NCI-H1105 (cell line): Measurements from ENCODE around the gene ATP13A1.
"Not testable (repeated sequence)": the region's sequence is repeated elsewhere in the genome, so short reads cannot be mapped to it uniquely, and the experiment has no call there.

Experiments used
- DNase-seq: peaks from one replicate; lab custom pipeline; 2025; lab: John Stamatoyannopoulos, UW

The ATP13A1 gene

DNA sequence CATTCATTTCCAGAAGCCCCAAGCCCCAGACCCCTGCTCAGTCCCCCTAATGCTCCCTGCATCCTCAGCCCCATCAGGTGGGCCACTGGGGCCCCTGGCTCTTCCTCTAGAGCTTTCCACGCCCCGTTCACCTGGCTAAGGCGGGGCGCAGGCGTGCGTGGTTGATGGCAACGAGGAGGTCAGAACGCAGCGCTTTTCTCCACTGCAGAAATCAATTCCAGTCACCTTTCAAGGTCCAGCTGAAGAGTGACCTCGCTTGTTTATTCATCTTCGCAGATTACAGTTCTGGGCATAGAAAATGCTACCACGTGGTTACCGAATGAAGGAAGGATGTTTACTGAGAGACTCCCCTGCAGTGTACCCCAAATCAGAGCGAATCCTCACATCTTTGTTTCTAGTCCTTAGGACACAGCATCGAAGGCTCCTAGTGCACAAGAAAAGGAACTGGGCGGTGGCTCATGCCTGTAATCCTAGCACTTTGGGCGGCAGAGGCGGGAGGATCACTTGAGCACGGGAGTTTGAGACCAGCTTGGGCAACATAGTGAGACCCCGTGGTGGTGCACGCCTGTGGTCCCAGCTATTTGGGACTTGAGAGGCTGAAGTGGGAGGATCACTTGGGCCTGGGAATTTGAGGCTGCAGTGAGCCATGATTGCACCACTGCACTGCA lies 44.2 kb downstream of the ATP13A1 start:
- no peak for DNase-seq

DNA sequence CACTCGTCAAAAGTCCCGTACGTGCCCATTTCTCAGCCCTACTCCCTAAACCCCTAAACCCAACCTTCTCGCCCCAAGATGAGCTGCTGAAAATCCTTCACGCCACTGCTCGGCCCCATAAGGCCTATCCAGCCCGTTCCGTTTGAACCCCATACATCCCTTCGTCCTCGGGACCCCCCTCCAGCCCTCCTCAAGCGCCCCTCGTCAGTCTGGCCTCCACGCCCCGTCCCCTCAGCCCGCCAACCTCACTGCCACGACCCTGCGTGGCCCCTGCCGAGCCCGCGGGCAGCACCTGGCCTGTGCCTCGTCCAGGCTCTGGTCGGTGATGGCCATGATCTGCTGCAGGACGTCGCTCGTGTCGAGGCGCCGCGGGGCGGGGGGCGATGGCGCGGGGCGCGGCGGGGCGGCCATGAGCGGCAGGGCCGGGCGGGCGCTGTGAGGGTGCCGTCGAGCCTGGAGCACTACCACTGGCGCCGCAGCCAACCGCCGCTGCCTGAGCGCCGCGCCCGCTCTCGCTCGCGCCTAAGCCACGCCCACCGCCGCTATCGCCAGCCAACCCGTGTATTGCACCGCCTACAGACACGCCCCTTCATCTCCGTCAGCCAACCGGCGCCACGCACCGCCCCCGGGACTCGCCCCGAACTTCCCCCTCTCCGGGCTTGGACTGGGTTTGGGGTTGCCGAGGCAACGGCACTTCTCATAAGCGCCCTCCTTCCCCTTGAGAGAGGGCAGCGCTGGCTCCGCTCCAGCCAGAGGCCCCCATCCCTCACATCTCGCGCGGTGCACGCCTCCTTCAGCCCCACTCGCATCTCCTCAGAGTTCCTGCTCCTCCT lies 45.0 kb downstream of the ATP13A1 start, which contains the start of gene PBX4:
Gene PBX4, minus strand, starts transcription at position 469 of the 833 bp plus-strand sequence. Its CDS starts 58 bp downstream, at position 411.
- peak; percentile 98 for DNase-seq

DNA sequence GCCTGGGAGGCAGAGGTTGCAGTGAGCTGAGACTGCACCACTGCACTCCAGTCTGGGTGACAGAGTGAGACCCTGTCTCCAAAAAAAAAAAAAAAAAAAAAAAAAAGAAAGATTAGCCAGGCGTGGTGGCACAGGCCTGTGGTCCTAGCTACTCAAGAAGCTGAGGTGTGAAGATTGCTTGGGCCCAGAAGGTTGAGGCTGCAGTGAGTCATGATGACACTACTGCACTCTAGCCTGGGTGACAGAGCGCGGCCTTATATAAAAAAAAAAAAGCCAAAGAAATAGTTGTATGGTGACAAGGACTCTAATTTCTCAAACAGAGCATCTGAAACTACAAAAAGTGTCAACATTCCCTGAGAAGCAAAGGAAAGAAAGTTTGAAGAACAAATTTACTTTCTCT lies 48.4 kb downstream of the ATP13A1 start:
- DNase-seq: no peak

DNA sequence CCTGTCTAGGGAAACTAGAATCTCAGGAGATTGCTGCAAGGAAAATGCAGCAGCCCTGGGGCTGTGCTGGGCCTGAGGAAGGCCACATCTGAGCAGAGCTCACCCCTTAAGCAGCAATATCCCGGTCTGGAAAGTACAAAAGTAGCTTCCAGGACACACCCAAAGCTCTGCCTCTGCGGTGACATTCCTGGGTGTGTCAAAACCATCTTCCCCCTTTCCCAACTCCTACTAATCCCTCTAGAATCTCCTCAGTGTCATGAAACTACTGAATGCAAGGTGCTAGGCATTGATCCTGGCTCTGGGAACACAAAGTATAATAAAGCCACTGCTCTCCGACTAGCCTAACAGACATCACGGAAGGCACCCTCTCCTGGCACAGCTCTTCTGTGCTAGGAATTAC lies 50.0 kb downstream of the ATP13A1 start:
- DNase-seq: no peak

DNA sequence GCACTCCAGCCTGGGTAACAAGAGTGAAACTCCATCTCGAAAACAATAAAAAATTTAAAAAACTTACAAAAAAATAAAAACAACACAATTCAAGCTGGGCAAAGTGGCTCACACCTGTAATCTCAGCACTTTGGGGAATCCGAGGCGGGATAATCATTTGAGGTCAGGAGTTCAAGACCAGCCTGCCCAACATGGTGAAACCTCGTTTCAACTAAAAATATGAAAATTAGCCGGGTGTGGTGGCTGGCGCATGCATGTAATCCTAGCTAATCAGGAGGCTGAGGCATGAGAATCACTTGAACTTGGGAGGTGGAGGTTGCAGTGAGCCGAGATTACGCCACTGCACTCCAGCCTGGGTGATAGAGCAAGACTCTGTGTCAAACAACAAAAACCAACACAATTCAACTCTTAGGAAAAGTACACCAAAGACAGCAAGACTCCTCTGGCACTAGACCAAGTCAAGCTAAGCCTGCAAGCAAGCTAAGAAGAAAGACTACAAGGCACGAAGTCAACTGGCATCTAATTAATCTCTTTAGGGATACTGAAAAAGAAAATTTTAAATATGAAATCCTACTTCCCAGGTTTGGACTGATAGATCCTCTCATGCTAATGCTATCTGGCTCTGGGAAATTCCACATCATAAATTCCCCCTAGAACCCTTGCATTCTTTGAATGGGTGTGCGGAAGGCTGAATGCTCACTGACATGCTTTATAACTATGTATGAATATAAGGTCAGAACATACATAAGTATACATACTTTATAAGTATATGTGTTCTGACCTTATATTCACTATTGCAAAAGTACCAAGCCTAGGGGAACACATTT lies 52.9 kb downstream of the ATP13A1 start:
- DNase-seq: no peak

DNA sequence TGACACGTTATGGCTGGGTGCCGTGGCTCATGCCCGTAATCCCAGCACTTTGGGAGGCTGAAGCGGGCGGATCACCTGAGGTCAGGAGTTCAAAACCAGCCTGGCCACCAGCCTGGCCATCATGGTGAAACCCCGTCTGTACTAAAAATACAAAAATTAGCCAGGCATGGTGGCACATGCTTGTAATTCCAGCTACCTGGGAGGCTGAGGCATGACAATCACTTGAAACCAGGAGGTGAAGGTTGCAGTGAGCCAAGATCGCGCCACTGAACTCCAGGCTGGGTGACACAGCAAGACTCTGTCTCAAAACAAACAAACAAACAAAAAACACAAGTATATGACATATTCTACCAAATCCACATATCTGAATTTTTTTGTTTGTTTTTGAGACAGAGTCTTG lies 56.8 kb downstream of the ATP13A1 start:
- DNase-seq: not testable (repeated sequence)

DNA sequence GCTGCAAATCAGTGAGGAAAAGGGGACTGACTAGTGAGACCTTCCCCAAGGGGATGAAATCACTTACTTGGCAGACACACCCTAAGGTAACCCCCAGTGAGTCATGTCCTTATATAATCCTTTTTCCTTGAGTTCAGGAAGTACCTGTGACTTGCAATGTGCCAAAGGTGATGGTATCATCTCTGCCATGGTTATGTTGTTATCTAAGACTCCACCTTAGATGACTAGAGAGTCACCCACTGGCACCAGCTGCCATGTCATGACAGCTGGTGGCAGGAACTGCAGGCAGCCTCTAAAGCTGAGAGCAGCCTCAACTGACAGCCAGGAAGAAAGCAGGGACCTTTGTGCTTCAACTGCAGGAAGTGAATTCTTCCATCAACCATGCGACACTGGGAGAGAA lies 57.5 kb downstream of the ATP13A1 start:
- DNase-seq: no peak

DNA sequence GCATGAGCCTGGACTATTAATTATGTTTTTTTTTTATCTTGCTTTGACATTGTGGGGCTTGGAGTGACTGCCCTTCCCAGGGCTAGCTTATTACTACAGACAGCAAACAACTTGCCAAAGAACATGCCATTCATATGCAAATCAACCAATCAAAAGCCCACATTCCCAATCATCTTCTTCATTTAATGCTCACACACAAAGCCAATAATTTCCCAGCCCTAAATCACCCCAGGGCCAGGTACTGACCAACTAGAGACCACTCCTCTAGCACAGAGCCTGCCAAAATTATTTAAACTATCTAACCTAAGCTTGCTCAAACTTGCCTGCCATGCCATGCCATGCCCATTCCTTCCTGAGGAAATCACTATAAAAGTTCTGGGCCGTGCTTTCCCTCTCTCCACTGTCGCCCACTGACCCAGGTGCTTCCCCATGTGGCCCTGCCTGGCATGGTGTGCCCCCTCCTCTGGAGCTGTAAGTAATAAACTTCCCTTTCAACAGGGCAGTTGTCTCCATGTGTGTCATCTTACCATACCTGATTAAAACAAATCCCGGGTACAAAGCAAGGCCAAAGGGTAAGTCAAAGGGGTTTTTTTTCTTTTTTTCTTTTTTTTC lies 60.7 kb downstream of the ATP13A1 start:
- DNase-seq: no peak

DNA sequence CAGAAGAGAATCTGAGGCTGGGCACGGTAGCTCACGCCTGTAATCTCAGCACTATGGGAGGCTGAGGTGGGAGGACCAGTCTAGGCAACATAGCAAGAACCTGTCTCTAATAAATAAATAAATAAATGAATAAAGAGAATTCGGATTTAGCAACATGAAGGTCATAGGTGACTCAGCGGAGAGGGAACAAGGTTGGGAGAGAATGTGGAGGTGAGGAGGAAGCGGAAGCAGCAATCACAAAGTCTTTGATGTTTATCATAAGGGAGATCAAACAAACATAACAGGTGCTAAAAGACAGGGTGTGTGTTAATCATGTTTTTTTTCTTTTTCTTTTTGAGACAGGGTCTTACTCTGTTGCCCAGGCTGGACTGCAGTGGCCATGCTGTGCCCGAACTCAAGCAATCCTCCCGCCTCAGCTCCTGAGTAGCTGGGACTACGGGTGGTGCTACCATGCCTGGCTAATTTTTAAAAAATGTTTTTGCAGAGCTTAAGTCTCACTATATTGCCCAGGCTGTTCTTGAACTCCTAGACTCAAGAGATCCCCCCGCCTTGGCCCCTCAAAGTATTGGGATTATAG lies 61.3 kb downstream of the ATP13A1 start:
- no peak for DNase-seq

DNA sequence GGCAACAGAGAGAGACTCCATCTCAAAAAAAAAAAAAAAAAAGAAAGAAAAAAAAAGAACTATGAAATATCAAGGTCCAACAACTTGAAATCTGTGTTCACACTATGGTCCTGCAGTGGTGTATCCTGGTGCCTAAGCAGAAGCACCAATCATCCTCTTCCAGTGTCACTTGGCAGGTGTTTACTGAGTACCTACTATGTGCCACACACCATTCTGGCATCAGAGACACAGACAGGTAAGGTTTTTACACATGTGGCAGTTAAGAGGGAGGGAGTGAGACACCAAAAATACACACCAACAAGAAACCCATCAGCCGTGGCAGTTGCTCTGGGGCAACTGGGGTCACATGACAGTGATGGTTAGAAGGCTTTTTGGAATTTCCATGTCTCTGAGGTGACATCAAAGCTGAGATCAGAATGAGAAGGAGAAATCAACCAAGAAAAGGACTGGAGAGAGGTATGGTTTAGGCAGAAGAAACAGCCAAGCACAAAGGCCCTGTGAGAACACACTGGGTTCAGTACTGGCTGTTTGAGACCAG lies 62.6 kb downstream of the ATP13A1 start:
- no peak for DNase-seq

DNA sequence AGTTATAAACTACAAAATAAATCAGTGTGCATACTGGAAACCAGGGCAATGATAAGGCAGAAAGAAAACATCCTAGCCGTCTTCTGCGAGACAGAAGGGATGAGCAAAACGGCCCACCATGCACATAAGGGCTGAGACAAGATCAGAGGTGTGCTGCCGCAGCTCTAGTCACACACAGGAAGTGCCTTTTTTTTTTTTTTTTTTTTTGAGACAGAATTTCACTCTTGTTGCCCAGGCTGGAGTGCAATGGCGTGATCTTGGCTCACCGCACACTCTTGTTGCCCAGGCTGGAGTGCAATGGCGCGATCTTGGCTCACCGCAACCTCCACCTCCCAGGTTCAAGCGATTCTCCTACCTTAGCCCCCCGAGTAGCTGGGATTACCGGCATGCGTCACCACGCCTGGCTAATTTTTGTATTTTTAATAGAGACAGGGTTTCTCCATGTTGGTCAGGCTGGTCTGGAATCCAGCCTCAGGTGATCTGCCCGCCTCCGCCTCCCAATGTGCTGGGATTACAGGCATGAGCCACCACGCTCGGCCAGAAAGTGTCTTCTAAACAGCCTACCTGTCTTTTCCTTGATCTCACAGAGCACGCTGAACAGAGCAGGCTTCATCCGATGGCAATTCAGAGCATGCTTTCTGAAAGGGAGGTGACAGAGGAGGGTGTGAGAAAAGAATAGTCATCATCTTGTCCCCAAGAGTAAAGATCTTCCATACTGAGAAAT lies 64.6 kb downstream of the ATP13A1 start:
- not testable (repeated sequence) for DNase-seq

DNA sequence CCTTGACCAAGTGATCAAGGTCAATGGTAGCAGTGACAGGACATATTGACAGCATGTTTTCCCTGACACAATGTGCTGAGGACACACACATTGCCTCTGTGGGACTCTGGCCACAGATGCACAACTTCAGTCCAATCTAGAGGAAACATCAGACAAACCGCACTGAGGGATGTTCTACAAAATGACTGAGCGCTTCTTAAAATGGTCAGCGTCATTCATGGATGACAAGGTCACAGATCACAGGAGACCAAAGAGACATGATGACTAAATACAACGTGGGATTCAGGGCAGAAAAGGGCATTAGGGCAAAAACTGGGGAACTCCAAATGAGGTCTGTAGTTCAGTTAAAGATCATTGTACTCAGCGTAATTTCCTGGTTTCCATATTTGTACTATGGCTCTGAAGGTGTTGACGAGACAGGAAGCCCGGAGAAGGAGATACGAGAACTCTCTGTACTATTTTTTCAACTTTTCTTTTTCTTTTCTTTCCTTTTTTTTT lies 65.6 kb downstream of the ATP13A1 start:
- no peak for DNase-seq
